Vagina (tissue), 2 donors: Measurements from ENCODE around the gene ABHD2.
A peak's percentile ranks its signal among the peaks of the same experiment; 100 is the strongest.

Source experiments
- CTCF ChIP-seq, 3 experiments: fragments of 450-650 bp in 2 of 3; fragments of 200-600 bp in 1 of 3; sonication (generic) in 1 of 3; IDR thresholded peaks; one replicate each; pipeline ENCODE4 v1.5.1; 2017 to 2019; ENCODE audit warnings: antibody characterized with exemption in 3 of 3, mild to moderate bottlenecking in 2 of 3, moderate library complexity in 2 of 3
- POLR2A ChIP-seq, 2 donors: fragments of 450-650 bp; IDR thresholded peaks; one replicate each; pipeline ENCODE4 v1.6.1; 2017; ENCODE audit warnings: antibody characterized with exemption in 2 of 2, mild to moderate bottlenecking in 2 of 2, moderate library complexity in 2 of 2

GRCh38 chr15:89177633-89178306, 89.5 kb downstream of the ABHD2 start:
- TF ChIP-seq CTCF (IDR thresholded peaks at IDR 0.05) (peak; percentile 85 to 91 (median 86)), POLR2A (IDR thresholded peaks at IDR 0.05) (no peak)
